ENCODE results near the gene C1QL2. TPM values are rescaled to one million over a fixed set of nuclear protein-coding genes. Genes with fewer than 3 reads are reported as not detected.

The C1QL2 gene
- total and polyA plus RNA-seq, 5 donors from 2014 or later, result not detected

GRCh38 chr2:119116411-119117295, 41.9 kb downstream of the C1QL2 start:
- H3K36me3 Mint-ChIP-seq, result no peaks in the 10 kb centered on the region
- peak overlapping the region in 1 of 3 donors; percentile 8 for H3K27ac Mint-ChIP-seq
- ATAC-seq (ENCODE audit: low read depth in 2 of 2), result no peak

DNA sequence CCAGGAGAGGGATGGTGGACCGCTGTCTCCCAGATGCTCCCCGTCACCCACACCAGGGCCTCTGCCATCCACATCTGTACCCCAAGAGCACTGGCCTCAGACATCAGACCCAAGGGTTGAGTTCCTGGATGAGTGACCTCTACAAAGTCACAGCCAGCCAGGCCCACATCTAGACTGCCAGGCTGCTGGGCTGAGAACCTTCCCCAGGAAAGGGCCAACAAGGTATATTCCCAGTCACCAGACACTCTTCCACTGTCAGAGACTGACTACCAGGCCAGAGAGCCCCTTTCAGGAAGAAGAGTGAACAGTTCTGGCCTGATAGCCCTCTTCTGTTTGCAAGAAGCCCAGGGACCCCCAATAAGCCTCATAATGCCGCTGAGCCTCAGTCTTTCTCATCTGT, 44.3 kb downstream of the C1QL2 start:
- no peaks in the 10 kb centered on the region for H3K27me3 Mint-ChIP-seq
- no peak overlapping the region for H3K27ac Mint-ChIP-seq
- no peak overlapping the region for H3K4me3 Mint-ChIP-seq
- Histone ChIP-seq H3K9me3 (ENCODE audit: control insufficient read depth in 2 of 2, low read length in 2 of 2) (no peaks in the 10 kb centered on the region), H3K4me3 (ENCODE audit: low read depth, low read length) (no peak overlapping the region), H3K36me3 (ENCODE audit: control insufficient read depth, insufficient read depth, low read length) (no peaks in the 10 kb centered on the region), H3K4me1 (ENCODE audit: control insufficient read depth, insufficient read depth, low read length, poor library complexity, severe bottlenecking) (no peaks in the 10 kb centered on the region), H3K27me3 (ENCODE audit: control insufficient read depth, insufficient read depth, low read length) (no peaks in the 10 kb centered on the region), H3K27ac (ENCODE audit: insufficient read depth, low read length, poor library complexity, severe bottlenecking) (no peak overlapping the region)
- H3K36me3 Mint-ChIP-seq, result no peaks in the 10 kb centered on the region
- ATAC-seq (ENCODE audit: low read depth in 2 of 2), result no peak
- peaks cover 0 to 4% (median under 1%) of the 10 kb centered on the region in 4 donors for H3K4me1 Mint-ChIP-seq
- H3K9me3 Mint-ChIP-seq, result peaks cover 0 to 9% (median 3%) of the 10 kb centered on the region in 7 donors
- DNase-seq, result no peak

More at GRCh38 chr2:119116411-119117295, 41.9 kb downstream of the C1QL2 start:
- Mint-ChIP-seq H3K9me3 (peaks cover 0 to 6% (median 0%) of the 10 kb centered on the region in 7 donors), H3K4me3 (no peak overlapping the region), H3K27me3 (peaks cover 4% of the 10 kb centered on the region), H3K4me1 (peaks cover 0 to 4% (median 0%) of the 10 kb centered on the region in 4 donors)
- Histone ChIP-seq H3K36me3 (ENCODE audit: control insufficient read depth, insufficient read depth, low read length) (no peaks in the 10 kb centered on the region), H3K4me1 (ENCODE audit: control insufficient read depth, insufficient read depth, low read length, poor library complexity, severe bottlenecking) (no peaks in the 10 kb centered on the region), H3K27ac (ENCODE audit: insufficient read depth, low read length, poor library complexity, severe bottlenecking) (no peak overlapping the region), H3K4me3 (ENCODE audit: low read depth, low read length) (no peak overlapping the region), H3K27me3 (ENCODE audit: control insufficient read depth, insufficient read depth, low read length) (no peaks in the 10 kb centered on the region), H3K9me3 (ENCODE audit: control insufficient read depth in 2 of 2, low read length in 2 of 2) (no peaks in the 10 kb centered on the region)
- no peak for DNase-seq

GRCh38 chr2:119113489-119113770, 45.1 kb downstream of the C1QL2 start:
- H3K4me3 Mint-ChIP-seq, result no peak overlapping the region
- H3K27ac Mint-ChIP-seq, result no peak overlapping the region
- H3K27ac ChIP-seq (ENCODE audit: insufficient read depth, low read length, poor library complexity, severe bottlenecking), result no peak overlapping the region
- no peaks in the 10 kb centered on the region for H3K36me3 ChIP-seq (ENCODE audit: control insufficient read depth, insufficient read depth, low read length)
- H3K9me3 ChIP-seq (ENCODE audit: control insufficient read depth in 2 of 2, low read length in 2 of 2), result no peaks in the 10 kb centered on the region
- no peaks in the 10 kb centered on the region for H3K36me3 Mint-ChIP-seq
- ATAC-seq (ENCODE audit: low read depth in 2 of 2), result no peak
- H3K4me1 ChIP-seq (ENCODE audit: control insufficient read depth, insufficient read depth, low read length, poor library complexity, severe bottlenecking), result no peaks in the 10 kb centered on the region
- H3K27me3 ChIP-seq (ENCODE audit: control insufficient read depth, insufficient read depth, low read length), result no peaks in the 10 kb centered on the region
- H3K4me1 Mint-ChIP-seq, result peaks cover 0 to 4% (median under 1%) of the 10 kb centered on the region in 4 donors
- H3K9me3 Mint-ChIP-seq, result peaks cover 0 to 9% (median 3%) of the 10 kb centered on the region in 7 donors
- no peaks in the 10 kb centered on the region for H3K27me3 Mint-ChIP-seq
- H3K4me3 ChIP-seq (ENCODE audit: low read depth, low read length), result no peak overlapping the region
- DNase-seq, result no peak

GRCh38 chr2:119112770-119113488, 45.6 kb downstream of the C1QL2 start:
- Mint-ChIP-seq H3K4me1 (peaks cover 0 to 4% (median under 1%) of the 10 kb centered on the region in 4 donors), H3K27me3 (no peaks in the 10 kb centered on the region), H3K27ac (no peak overlapping the region), H3K36me3 (no peaks in the 10 kb centered on the region), H3K4me3 (no peak overlapping the region), H3K9me3 (peaks cover 0 to 9% (median 3%) of the 10 kb centered on the region in 7 donors)
- DNase-seq, result no peak
- Histone ChIP-seq H3K9me3 (ENCODE audit: control insufficient read depth in 2 of 2, low read length in 2 of 2) (no peaks in the 10 kb centered on the region), H3K36me3 (ENCODE audit: control insufficient read depth, insufficient read depth, low read length) (no peaks in the 10 kb centered on the region), H3K4me3 (ENCODE audit: low read depth, low read length) (no peak overlapping the region), H3K27me3 (ENCODE audit: control insufficient read depth, insufficient read depth, low read length) (no peaks in the 10 kb centered on the region), H3K4me1 (ENCODE audit: control insufficient read depth, insufficient read depth, low read length, poor library complexity, severe bottlenecking) (no peaks in the 10 kb centered on the region), H3K27ac (ENCODE audit: insufficient read depth, low read length, poor library complexity, severe bottlenecking) (no peak overlapping the region)
- no peak for ATAC-seq (ENCODE audit: low read depth in 2 of 2)

- no peaks in the 10 kb centered on the region for H3K36me3 Mint-ChIP-seq
- no peaks in the 10 kb centered on the region for H3K27me3 ChIP-seq (ENCODE audit: control insufficient read depth, insufficient read depth, low read length)
- H3K4me3 ChIP-seq (ENCODE audit: low read depth, low read length), result no peak overlapping the region
- no peaks in the 10 kb centered on the region for H3K4me1 ChIP-seq (ENCODE audit: control insufficient read depth, insufficient read depth, low read length, poor library complexity, severe bottlenecking)
- DNase-seq, result no peak
- H3K9me3 ChIP-seq (ENCODE audit: control insufficient read depth in 2 of 2, low read length in 2 of 2), result no peaks in the 10 kb centered on the region
- no peak overlapping the region for H3K27ac Mint-ChIP-seq
- H3K36me3 ChIP-seq (ENCODE audit: control insufficient read depth, insufficient read depth, low read length), result no peaks in the 10 kb centered on the region
- H3K9me3 Mint-ChIP-seq, result peaks cover 0 to 10% (median 4%) of the 10 kb centered on the region in 7 donors
- no peak for ATAC-seq (ENCODE audit: low read depth in 2 of 2)
- no peak overlapping the region for H3K4me3 Mint-ChIP-seq
- no peak overlapping the region for H3K27ac ChIP-seq (ENCODE audit: insufficient read depth, low read length, poor library complexity, severe bottlenecking)
- H3K27me3 Mint-ChIP-seq, result no peaks in the 10 kb centered on the region
- peaks cover 0 to 4% (median under 1%) of the 10 kb centered on the region in 4 donors for H3K4me1 Mint-ChIP-seq
Observed at GRCh38 chr2:119112230-119112629, 46.3 kb downstream of the C1QL2 start.

DNA sequence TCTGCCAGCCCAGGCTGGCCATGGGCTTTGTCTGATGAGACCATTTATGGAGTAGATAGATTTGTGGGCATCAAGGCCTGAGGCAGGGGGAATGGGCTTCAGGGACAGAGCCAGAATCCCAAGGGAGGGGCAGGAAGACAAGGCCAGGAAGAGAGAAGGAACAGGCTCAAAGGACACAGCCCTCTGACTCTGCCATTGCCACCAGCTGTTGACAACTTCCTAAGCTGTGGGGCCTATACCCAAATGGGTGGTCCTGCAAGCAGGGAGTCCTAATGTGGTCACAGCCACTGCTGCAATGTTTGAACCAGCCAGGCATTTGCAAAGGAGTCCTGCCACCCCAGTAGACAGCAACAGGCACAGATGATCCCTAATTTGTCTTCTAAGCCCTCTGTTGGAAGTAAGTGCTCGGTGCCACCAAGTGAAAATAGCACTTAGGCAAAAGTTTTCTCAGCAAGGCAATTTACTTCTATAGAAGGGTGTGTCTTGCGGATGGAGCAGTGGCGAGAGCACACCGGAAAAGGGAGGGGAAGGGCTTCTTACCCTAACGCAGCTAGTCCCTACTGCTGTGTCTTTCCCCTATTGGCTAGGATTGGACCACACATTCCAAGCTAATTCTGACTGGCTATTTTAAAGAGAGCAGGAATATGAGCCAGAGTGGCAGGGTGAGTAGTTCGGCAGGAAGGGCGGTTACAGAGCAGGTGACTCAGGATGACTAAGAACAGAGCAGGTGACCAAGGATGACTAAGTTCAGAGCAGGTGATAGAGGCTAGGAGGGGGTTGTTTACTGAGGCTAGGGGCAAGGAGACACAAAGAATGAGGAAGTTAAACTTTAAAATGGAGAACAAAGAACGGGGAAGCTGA, 47.2 kb downstream of the C1QL2 start:
- H3K4me3 ChIP-seq (ENCODE audit: low read depth, low read length), result no peak overlapping the region
- no peaks in the 10 kb centered on the region for H3K36me3 ChIP-seq (ENCODE audit: control insufficient read depth, insufficient read depth, low read length)
- ATAC-seq (ENCODE audit: low read depth in 2 of 2), result no peak
- no peak overlapping the region for H3K27ac ChIP-seq (ENCODE audit: insufficient read depth, low read length, poor library complexity, severe bottlenecking)
- Mint-ChIP-seq H3K4me3 (no peak overlapping the region), H3K9me3 (peaks cover 0 to 10% (median 4%) of the 10 kb centered on the region in 7 donors), H3K36me3 (no peaks in the 10 kb centered on the region), H3K4me1 (peaks cover 0 to 4% (median under 1%) of the 10 kb centered on the region in 4 donors), H3K27me3 (no peaks in the 10 kb centered on the region), H3K27ac (no peak overlapping the region)
- DNase-seq, result no peak
- H3K27me3 ChIP-seq (ENCODE audit: control insufficient read depth, insufficient read depth, low read length), result no peaks in the 10 kb centered on the region
- H3K4me1 ChIP-seq (ENCODE audit: control insufficient read depth, insufficient read depth, low read length, poor library complexity, severe bottlenecking), result no peaks in the 10 kb centered on the region
- H3K9me3 ChIP-seq (ENCODE audit: control insufficient read depth in 2 of 2, low read length in 2 of 2), result no peaks in the 10 kb centered on the region

GRCh38 chr2:119109866-119110265, 48.7 kb downstream of the C1QL2 start:
- ATAC-seq (ENCODE audit: low read depth in 2 of 2) (no peak), DNase-seq (no peak)
- Mint-ChIP-seq H3K36me3 (no peaks in the 10 kb centered on the region), H3K4me1 (peaks cover 0 to 2% (median 0%) of the 10 kb centered on the region in 4 donors), H3K27me3 (no peaks in the 10 kb centered on the region), H3K9me3 (peaks cover 0 to 12% (median 5%) of the 10 kb centered on the region in 7 donors), H3K4me3 (no peak overlapping the region), H3K27ac (no peak overlapping the region)
- Histone ChIP-seq H3K27ac (ENCODE audit: insufficient read depth, low read length, poor library complexity, severe bottlenecking) (no peak overlapping the region), H3K9me3 (ENCODE audit: control insufficient read depth in 2 of 2, low read length in 2 of 2) (no peaks in the 10 kb centered on the region), H3K27me3 (ENCODE audit: control insufficient read depth, insufficient read depth, low read length) (no peaks in the 10 kb centered on the region), H3K36me3 (ENCODE audit: control insufficient read depth, insufficient read depth, low read length) (no peaks in the 10 kb centered on the region), H3K4me3 (ENCODE audit: low read depth, low read length) (no peak overlapping the region), H3K4me1 (ENCODE audit: control insufficient read depth, insufficient read depth, low read length, poor library complexity, severe bottlenecking) (no peaks in the 10 kb centered on the region)
